ENCODE measurements around the gene PTTG1IP.

The PTTG1IP gene

GRCh38 chr21:44869781-44870747 is 3.4 kb downstream of the PTTG1IP start:
- in situ Hi-C loops (cut with MboI; ENCODE audit: low sequenced_read_pairs): no loop called here

GRCh38 chr21:44868707-44869106 is 4.8 kb downstream of the PTTG1IP start:
- in situ Hi-C loops (cut with MboI; ENCODE audit: low sequenced_read_pairs): no loop called here

GRCh38 chr21:44867999-44868700 is 5.3 kb downstream of the PTTG1IP start:
- in situ Hi-C loops (cut with MboI; ENCODE audit: low sequenced_read_pairs): no loop called here

- in situ Hi-C loops (cut with MboI; ENCODE audit: low sequenced_read_pairs): no loop called here
Observed at GRCh38 chr21:44867464-44867863, 6.0 kb downstream of the PTTG1IP start.

- in situ Hi-C loops (cut with MboI; ENCODE audit: low sequenced_read_pairs): no loop called here
Observed at GRCh38 chr21:44866780-44867179, 6.7 kb downstream of the PTTG1IP start.

GRCh38 chr21:44865561-44866280 is 7.8 kb downstream of the PTTG1IP start:
- in situ Hi-C loops (cut with MboI; ENCODE audit: low sequenced_read_pairs): no loop called here

GRCh38 chr21:44862869-44863685 is 10.4 kb downstream of the PTTG1IP start:
- in situ Hi-C loops (cut with MboI; ENCODE audit: low sequenced_read_pairs): no loop called here

- in situ Hi-C loops (cut with MboI; ENCODE audit: low sequenced_read_pairs): no loop called here
Observed at GRCh38 chr21:44858791-44859190, 14.7 kb downstream of the PTTG1IP start.

- in situ Hi-C loops (cut with MboI; ENCODE audit: low sequenced_read_pairs): no loop called here
Observed at GRCh38 chr21:44858291-44858690, 15.2 kb downstream of the PTTG1IP start.

- in situ Hi-C loops (cut with MboI; ENCODE audit: low sequenced_read_pairs): no loop called here
Observed at GRCh38 chr21:44857127-44857892, 16.2 kb downstream of the PTTG1IP start.

GRCh38 chr21:44856131-44856530 is 17.4 kb downstream of the PTTG1IP start:
- in situ Hi-C loops (cut with MboI; ENCODE audit: low sequenced_read_pairs): no loop called here

- in situ Hi-C loops (cut with MboI; ENCODE audit: low sequenced_read_pairs): no loop called here
Observed at GRCh38 chr21:44855572-44855971, 17.9 kb downstream of the PTTG1IP start.

- in situ Hi-C loops (cut with MboI; ENCODE audit: low sequenced_read_pairs): no loop called here
Observed at GRCh38 chr21:44854664-44855446, 18.6 kb downstream of the PTTG1IP start.

GRCh38 chr21:44854391-44854663 is 19.2 kb downstream of the PTTG1IP start:
- in situ Hi-C loops (cut with MboI; ENCODE audit: low sequenced_read_pairs): no loop called here

- in situ Hi-C loops (cut with MboI; ENCODE audit: low sequenced_read_pairs): no loop called here
Observed at GRCh38 chr21:44853601-44854390, 19.7 kb downstream of the PTTG1IP start.

- in situ Hi-C loops (cut with MboI; ENCODE audit: low sequenced_read_pairs): no loop called here
Observed at GRCh38 chr21:44850905-44851657, 22.4 kb downstream of the PTTG1IP start.

GRCh38 chr21:44850208-44850800 is 23.2 kb downstream of the PTTG1IP start:
- in situ Hi-C loops (cut with MboI; ENCODE audit: low sequenced_read_pairs): no loop called here

Data from hTERT RPE-1 (cell line).